Cortex of kidney (tissue), 1 donor: ENCODE results near the gene C19orf81.

Experiments used
- DNase-seq: peaks from one replicate; lab custom pipeline; 2025; lab: John Stamatoyannopoulos, UW

C19orf81 gene

DNA sequence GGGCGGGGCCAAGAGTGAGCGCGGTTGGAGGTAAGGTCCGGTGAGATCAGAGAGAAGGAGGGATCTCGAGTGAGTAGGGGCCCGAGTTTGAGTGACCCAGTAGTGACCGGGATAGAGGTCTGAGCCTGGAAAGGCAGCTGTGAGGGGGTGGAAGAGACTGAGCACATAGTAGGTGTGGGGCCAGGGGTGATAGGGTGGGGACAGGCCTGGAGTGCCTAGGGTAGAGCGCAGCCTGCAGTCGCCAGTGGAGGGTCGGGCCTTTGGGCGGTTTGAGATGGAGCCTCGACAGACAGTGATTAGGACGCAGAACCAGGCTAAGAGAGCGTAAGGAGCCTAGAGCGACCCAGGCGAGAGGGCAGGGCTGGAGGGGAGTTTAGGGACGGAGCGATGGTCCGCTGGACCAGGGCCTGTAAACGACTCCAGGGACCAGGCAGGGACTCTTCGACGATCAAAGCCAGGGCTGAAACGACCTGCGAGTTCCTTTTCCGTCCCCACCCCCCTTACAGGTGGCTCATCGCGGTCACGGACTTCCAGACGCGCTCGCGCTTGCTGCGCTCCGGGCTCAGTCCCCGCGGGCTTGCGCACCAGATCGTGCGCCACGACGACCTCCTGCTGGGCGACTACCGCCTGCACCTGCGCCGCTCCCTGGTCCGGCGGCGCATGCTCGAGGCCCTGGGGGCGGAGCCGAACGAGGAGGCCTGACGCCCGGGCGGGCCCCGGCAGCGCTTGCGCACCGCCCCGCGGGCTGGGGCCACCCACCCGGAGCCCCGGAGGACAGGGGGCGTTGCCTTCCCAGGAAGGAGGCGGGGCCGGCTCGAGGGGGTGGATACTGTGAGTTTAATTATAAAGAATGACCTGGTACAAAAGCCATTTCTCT lies 9.4 kb downstream of the C19orf81 start:
- no peak for DNase-seq

DNA sequence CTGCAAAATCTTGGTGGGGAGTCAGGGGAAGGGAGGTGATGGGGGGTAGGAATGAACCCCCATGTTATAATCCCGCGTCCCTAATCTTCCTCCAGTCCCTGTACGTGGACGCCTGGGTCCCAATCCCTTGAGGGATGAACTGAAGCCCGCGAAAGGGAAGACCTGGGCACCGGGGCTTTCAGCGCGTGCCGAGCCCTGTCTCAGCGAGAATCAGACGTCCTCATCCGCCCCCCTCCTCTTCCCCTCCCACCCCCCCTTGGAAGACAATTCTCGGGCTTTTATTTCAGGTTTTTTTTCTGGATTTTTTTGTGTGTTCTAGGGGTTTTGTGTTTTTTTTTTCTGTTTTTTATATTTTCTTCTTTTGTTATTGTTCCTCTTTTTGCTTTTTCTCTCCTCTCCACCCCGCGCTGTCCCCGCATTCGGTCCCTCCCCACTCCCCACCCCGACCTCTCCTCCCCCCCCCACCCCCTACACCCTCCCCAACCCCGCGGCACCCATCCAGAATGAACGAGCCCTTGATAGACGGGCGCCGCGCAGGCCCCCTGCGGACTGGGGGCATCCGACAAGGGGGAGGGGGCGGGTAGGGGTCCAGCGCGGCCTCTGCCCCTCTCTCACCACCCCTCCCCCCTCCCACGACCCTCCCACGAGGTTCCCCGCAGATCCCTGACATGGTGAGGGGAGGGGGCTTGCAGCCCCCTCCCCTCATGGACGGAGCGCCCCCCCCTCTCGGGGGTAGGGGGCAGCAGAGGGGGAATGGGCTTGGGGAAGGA lies 10.3 kb downstream of the C19orf81 start:
- no peak for DNase-seq

DNA sequence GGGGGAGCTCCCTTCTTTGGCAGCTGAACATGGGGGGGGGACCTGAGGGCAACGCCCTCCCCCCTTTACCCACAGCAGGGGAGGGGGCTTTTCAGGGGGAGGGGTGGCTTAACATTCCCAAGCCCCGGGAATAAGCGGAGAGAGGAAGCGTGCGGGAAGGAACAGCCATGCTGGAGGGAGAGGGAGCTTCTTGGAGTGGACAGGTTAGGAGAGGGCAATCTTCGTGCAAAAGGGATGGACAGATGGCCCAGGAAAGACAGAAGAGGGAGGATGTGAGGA lies 10.8 kb downstream of the C19orf81 start:
- DNase-seq: no peak

DNA sequence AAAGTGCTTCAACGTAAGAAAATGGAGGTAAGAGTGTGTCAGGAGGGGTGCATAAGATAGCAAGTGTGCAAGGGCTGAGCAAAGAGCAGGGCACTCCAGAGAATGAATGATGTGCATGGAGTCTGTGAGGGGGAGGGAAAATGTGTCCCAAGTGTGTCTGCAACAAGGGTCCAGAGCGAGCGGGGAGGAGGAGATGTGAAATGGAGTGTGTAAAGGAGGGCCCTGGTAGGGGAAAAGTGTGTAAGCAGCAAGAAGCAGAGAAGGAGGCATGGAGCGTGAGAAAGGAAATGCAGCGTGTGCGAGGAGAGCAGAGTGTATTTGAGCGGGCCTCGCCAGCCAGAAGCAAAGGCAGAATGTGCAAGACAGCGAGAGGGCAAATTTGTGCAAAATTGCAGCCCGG lies 11.8 kb downstream of the C19orf81 start:
- no peak for DNase-seq

DNA sequence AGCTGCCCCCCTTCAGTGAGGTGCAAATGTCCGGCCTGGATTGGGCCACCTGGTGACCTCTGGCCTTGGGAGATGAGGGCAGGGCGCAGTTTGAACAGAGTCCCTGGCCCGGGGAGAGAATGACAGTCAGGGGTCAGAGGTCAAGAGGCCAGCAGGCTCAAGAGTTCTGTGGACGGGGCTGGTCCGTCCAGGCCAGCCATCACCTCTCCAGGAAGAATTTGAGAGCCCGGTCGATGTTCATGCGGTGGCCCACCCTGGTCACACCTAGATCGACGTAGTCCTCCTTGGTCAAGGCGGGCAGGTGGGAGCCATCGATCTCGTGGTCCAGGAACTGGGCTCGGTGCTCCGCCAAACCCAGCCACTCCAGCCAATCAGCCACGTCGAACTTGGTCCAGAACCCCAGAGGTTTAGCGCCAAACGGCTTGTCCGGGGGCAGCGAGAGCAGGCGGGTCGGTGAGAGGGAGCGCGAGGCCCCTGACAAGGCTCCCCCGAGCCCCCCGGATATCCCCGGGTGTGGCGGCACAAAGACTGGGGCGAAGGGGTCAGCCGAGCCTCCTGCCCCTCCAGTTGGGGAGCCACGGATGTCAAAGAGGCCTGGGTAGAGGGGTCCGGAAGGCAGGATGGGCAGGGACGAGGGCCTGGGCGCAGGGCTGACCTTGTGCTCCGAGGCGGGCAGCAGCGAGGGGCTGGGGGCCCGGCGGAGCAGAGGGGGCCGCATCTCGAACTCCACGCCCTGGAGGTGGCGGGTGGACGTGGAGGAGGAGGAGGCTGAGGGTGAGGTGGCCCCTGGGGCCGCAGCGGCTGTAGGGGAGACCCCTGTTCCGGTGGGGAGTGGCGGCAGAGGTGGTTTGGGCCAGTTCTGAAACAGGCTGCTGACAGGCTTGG lies 12.8 kb downstream of the C19orf81 start:
- DNase-seq: no peak

DNA sequence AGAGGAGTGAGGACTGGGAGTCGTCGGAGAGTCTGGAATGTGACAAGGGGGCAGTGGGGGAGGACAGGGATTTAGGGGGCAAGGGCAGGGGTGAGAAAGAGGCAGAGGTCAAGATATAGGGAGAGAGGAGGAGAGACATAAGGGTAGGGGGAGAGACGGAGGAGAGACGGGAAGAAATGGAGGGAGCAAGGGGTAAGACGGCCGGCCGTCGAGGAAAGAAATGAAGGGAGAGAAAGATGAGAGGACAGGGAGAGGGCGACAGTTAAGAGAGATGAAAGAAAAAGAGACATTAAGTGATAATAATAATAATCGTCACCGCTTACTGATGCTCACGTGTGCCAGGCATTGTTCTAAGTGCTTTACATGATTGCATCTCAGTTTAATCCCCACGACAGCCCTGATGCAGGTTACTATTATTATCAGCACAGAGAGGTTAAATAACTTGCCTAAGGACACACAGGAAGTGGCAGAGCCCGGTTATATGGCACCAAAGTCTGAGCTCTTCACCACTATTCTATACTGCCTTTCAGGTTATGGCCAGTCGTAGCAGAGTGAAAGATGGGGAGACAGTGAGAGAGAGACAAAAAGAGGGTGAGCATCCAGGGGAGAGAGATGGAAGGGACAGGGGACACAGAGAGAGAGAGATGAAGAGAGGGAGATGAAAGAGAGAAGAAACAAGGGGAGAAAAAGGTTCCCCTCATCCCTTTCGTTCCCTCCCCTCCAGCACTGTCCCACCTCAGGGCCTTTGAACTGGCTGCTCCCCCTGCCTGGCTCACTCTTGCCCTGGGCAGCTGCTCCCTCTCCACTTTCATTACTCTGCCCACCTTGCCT lies 13.6 kb downstream of the C19orf81 start:
- DNase-seq: no peak

DNA sequence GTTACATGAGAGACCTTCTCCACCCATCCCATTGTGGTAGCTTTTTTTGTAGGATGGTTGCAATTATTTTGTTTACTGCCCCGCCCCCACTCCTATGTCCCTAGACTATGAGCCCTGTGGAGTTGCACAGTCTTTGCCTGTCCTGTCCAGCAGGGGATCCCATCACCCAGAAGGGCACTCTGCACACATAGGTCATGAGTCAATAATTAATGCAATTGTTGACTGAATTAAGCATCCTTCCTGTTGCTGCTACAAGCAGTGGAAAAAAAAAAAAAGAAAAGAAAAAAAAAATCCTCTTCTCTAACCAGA lies 14.2 kb downstream of the C19orf81 start:
- DNase-seq: no peak

DNA sequence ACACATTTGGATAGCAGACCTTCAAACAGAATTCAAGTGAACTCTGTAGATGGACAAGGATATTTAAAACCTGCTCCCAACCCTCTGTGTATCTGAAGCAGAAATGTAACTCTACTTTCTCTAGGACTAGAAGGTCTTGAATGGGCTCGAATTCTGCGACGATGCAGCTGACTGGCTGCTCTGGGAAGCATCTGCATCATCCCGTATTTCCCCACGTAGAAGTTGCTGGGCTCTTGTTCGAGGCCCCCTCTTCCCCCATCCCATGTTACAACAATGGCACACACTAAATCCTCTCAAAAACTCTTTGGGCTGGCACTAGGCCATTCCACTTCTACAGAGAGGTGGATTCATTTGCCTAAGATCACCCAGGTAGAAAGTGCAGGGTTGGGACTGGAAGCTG lies 15.0 kb downstream of the C19orf81 start:
- no peak for DNase-seq

DNA sequence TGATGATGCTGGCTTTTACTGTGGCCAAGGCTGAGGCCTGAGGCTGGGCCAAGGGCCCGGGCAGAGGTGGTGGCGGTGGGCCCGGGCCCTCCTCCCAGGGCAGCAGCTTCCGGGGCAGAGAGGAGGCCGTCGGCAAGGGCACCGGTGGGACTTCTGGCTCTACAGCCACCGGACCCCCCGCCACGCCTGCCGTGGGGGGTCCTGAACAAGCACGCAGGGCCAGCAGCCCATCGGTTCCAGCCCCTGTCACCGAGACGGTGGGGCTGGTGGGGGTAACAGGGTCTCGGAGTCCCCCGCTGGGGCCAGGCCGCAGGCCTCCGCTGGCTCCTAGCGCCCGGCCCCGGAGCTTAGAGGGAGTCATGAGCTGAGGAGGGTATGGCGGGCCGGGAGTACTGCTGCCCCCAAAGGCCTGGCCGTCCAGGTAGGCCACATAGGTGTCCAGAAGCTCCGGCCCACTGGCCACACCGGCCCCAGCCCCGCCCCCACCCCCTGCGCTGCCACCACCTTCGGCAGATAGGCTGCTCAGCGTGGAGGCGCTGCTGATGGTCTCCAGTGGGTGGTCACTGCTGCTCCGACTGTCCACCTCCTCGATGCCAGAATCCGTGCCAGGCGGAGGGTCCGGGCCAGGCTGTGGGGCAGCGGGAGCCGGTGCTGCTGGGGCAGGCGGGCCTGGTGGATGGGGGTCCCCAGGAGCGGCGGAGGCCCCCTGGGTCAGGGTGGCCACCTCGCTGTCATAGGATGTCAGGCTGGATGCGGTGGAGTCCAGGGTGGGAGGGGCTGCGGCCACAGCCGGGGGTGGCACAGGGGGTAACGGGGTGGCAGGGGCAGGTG lies 17.3 kb downstream of the C19orf81 start:
- no peak for DNase-seq

DNA sequence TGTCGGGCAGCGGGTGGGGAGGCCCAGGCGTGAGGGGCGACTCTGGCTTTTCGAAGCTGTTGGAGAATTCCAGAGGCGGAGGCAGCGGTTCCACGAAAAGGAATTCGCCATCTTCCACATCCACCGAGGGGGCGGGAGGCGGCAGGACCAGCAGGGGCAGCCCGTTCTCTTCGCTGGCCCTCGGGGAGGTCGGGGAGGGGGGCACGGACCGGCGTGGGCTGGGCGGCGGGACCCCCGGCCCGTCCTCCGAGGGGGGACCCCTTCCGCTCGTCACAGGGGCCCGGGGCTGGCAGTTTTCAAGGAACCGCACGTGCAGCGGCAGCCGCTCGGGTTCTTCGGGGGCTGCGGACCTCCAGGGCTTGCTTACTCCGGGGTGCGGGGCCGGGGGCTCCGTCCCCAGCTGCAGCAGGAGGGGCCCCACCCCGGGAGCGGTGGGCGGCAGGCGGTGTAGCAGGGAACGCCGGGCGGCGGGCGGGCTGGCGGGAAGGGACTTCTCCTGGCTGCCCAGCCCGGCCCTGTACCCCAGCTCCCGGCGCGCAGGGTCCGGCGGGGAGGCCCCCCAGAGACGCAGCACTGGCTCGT lies 18.0 kb downstream of the C19orf81 start:
- no peak for DNase-seq

DNA sequence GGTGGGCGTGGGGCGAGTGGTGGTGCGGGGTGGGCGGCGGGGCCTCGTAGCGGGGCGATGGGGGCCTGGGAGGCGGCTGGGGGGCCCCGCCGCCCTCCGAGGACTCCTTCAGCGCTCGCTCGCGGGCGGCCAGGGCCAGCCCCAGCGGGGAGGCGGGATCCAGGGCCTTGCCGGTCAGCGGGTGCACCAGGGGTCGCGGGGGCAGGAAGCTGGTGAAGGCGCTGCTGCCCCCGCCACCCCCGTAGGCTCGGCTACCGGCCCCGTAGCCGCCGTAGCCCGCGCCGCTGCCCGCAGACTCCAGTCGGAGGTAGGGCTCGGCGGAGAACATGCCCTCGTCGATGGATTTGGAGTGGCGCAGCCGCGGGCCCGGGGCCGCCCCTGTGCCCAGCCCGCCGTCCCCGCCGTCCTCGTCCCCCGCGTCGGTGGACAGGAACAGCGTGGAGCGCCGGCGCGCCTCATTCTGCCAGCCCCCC lies 18.6 kb downstream of the C19orf81 start:
- no peak for DNase-seq

DNA sequence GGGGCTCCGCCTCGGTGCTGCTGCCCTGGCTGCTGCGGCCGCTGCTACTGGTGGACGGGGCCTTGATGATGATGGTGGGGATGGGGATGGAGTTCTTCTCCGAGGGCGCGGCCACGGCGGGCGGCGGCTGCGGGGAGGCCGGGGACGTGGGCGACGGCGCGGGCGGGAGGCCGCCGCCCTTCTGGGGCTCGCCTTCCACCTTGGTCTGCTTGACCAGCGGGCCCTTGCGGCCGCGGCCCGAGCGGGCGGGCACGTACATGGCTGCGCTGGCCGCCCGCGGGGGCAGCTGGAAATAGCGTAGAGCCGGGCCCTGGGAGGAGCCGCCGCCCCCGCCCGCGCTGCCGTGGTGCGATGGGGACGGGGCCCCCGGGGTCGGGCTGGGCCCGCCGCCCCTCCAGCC lies 19.2 kb downstream of the C19orf81 start:
- no peak for DNase-seq

DNA sequence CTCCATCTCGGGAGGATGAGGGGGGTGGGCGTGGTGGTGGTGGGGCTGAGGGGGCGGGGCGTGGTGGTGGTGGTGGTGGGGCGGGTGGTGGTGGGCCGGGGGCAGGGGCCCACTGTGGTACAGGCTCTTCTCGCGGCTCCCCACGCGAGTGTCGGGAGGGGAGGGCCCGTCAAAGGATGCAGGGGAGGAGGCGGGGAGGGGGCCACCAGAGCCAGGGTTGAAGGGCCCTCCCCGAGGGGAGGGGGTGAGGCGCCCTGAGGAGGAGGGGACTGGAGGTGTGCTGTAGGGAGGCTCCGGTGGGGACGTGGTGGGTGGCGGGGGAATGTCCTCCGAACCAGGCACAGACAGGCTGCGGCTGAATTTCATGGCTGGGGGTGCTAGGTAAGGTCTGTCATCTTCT lies 19.6 kb downstream of the C19orf81 start:
- DNase-seq: no peak

DNA sequence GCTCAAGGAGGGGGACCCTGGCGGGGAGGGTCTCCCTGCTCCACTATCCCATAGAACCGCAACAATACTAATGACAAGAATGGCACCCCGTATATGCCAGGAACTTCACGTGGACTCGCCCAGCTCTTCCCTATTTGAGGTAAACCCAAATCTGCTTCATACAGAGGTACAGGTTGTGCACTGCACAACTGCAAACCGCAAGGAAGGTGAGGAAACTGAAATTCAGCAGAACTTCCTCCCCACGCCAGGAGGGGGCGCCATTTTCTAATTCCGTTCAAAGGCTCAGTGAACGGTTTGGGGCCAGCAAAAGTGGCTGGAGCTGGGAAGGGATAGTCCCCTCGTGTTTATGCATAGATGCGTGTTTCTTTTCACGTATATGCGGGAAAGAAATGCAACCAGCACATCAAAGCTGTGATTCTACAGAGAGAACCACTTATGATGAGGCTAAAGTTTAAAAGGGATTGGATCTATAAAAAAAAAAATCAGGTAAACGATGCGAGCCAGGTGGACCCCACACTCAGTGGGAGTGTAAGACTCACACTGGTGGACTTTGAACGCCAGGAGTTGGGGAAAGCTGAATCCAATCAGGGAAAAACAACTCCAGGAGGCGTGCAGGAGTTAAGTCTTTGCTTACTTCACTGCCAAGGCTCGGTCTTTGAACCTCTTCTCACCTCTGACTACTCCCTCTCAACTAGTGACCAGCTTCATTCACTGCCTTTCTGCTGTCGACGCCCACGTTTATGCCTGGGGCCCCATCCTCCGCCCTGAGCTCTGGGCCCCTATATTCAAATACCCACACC lies 20.3 kb downstream of the C19orf81 start:
- no peak for DNase-seq

DNA sequence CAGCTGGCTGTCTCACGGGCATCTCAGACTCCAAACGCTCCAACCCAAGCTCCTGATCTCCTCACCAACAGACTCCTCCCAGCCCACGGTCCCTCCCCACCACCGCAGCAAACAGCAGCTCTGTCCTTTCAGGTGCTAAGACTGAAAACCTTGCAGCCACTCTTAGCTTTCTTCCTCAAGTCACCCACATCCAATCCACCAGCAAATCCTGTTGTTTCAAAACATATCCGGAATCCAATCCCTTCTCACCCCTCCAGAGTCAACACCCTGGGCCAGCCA lies 20.8 kb downstream of the C19orf81 start:
- no peak for DNase-seq

DNA sequence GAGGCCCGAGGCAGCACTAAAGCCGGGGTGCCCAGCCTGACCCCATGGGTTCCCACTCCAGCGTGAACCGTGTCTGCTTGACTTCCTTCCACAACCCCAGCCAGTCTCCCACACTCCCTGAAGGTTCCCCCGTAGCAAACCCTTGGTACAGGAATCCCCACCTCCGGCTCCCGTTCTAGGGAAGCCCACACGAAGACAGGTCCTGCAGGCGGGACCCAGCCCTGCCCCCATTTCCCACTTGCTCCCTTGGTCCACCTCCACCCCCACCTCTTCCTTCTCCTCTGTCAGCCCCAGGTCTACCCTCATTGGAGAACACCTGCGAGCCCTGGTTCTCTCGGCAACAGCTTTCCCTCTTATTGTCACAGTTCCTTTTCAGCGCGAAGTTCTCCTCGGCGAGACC lies 23.9 kb downstream of the C19orf81 start:
- DNase-seq: no peak

DNA sequence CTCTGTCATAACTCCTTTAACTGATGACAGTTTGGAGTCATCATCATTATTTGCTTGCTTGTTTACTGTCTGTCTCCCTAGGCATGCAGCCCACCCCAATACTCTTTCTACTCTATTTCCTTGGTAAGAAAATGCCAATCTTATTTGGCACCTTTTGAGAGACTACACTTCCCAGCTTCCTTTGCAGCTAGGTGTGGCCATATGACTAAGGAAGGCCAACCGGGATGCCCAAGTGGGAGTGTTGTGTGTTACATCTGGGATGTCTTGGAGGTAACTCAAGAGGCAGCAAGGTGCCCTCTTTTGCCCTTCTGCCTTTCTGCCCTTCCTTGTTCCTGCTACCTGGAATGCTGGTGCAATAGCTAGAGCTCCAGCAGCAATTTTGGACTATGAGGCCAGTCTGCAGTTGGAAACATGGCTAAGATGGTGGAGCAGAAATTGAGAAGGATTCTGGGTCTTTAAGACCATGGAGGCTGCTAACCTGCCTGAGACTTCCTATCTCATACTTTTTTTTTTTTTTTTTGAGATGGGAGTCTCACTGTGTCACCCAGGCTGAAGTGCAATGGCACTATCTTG lies 27.5 kb downstream of the C19orf81 start:
- DNase-seq: no peak

DNA sequence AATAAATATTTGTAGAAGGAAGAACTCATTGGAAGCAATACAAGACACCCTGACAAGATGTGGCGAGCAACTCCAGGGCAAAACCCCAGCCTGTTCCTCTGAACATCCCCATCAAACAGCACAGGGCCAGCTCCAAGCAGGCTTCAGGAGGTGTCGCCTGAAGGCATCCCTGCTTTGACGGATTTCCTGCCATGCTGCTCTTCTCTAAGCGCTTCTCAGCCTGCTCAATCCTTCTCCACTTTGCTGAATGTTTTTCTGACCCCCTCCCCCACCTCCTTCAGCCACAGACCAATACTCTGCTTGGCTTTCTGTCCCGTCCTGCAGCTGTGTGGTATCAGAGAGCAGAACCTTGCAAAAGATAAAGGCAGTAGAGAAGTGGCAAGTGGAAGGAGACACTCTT lies 28.4 kb downstream of the C19orf81 start:
- no peak for DNase-seq

DNA sequence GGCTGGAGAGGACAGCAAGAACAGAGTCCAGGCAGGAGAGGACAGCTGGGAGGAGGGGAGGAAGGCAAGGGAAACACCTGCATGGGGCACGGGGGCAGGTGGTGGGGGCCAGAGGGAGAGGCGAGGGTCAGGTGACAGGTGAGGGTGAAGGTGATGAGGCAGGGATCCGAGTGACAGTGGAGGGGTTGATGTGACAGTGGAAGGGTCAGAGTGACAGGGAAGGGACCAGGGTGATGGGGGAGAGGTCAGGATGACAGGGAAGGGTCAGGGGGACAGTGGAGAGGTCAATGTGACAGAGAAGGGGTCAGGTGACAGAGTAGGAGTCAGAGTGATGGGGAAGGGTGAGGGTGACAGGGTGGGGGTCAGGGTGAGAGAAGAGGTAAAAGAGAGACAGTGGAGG lies 29.1 kb downstream of the C19orf81 start:
- DNase-seq: no peak
